ENCODE data around the gene SYNE2.

Gene SYNE2

GRCh38 chr14:64225151-64225757 is 372.4 kb downstream of the SYNE2 start:
- no peak for DNase-seq

GRCh38 chr14:64227856-64228255 is 375.1 kb downstream of the SYNE2 start:
- no peak for DNase-seq

- no peak for DNase-seq
Observed at GRCh38 chr14:64229489-64229888, 376.7 kb downstream of the SYNE2 start.

GRCh38 chr14:64232095-64232838 is 379.5 kb downstream of the SYNE2 start:
- DNase-seq: no peak

- DNase-seq: no peak
Observed at GRCh38 chr14:64232944-64233343, 380.1 kb downstream of the SYNE2 start.

- no peak for DNase-seq
Observed at GRCh38 chr14:64233531-64234190, 380.9 kb downstream of the SYNE2 start.

- peak in 1 of 14 donors; percentile 35 for DNase-seq
Observed at GRCh38 chr14:64234877-64235651, 382.3 kb downstream of the SYNE2 start.

- no peak for DNase-seq
Observed at GRCh38 chr14:64235652-64236640, 383.1 kb downstream of the SYNE2 start.

GRCh38 chr14:64238049-64238448 is 385.2 kb downstream of the SYNE2 start:
- no peak for DNase-seq

- DNase-seq: no peak
Observed at GRCh38 chr14:64238631-64239030, 385.8 kb downstream of the SYNE2 start.

- DNase-seq: peak in 1 of 14 donors; percentile 2
Observed at GRCh38 chr14:64244279-64244678, 391.5 kb downstream of the SYNE2 start.

- no peak for DNase-seq
Observed at GRCh38 chr14:64245491-64245890, 392.7 kb downstream of the SYNE2 start.

- no peak for DNase-seq
Observed at GRCh38 chr14:64246688-64247087, 393.9 kb downstream of the SYNE2 start.

- DNase-seq: no peak
Observed at GRCh38 chr14:64247195-64247594, 394.4 kb downstream of the SYNE2 start.

- no peak for DNase-seq
Observed at GRCh38 chr14:64248689-64249088, 395.9 kb downstream of the SYNE2 start.

- DNase-seq: no peak
Observed at GRCh38 chr14:64249363-64249762, 396.6 kb downstream of the SYNE2 start.

- DNase-seq: no peak
Observed at GRCh38 chr14:64253672-64254071, 400.9 kb downstream of the SYNE2 start.

GRCh38 chr14:64255756-64256155 is 403.0 kb downstream of the SYNE2 start:
- no peak for DNase-seq

GRCh38 chr14:64260418-64260817 is 407.6 kb downstream of the SYNE2 start:
- no peak for DNase-seq

GRCh38 chr14:64265222-64265621 is 412.4 kb downstream of the SYNE2 start:
- no peak for DNase-seq

- no peak for DNase-seq
Observed at GRCh38 chr14:64266239-64266638, 413.4 kb downstream of the SYNE2 start.

GRCh38 chr14:64272019-64272418 is 419.2 kb downstream of the SYNE2 start:
- no peak for DNase-seq

All from C1 segment of cervical spinal cord (tissue), 14 donors.